ENCODE results near the gene BCL11B. TPM values are rescaled to one million over a fixed set of nuclear protein-coding genes. Genes with fewer than 3 reads are reported as not detected.

The BCL11B gene
- total and polyA plus RNA-seq, 12 donors, result 0.03 to 1.9 (median 0.11) TPM; not detected in 2

- TF ChIP-seq CTCF (IDR thresholded peaks at IDR 0.05), result no peak
- intact Hi-C loops (cut with DNase I), result no loop called here
- Histone ChIP-seq H3K36me3 (no peaks in the 10 kb centered on the region), H3K27me3 (peaks cover 0 to 70% (median 49%) of the 10 kb centered on the region in 7 donors), H3K4me3 (no peak overlapping the region), H3K9me3 (no peaks in the 10 kb centered on the region), H3K4me1 (no peaks in the 10 kb centered on the region), H3K27ac (no peak overlapping the region)
- WGBS, 2 donors, result 46 to 52% methylated on average over 18 of the region's 18 CpGs
- ATAC-seq, result no peak
- DNase-seq, result no peak
Measured at GRCh38 chr14:99284254-99285004, 12.4 kb upstream of the BCL11B start.

GRCh38 chr14:99282261-99283050 is 10.5 kb upstream of the BCL11B start:
- Histone ChIP-seq H3K27ac (no peak overlapping the region), H3K4me1 (no peaks in the 10 kb centered on the region), H3K27me3 (peaks cover 0 to 76% (median 55%) of the 10 kb centered on the region in 7 donors), H3K36me3 (no peaks in the 10 kb centered on the region), H3K9me3 (no peaks in the 10 kb centered on the region), H3K4me3 (no peak overlapping the region)
- intact Hi-C loops (cut with DNase I), result no loop called here
- no peak for DNase-seq
- no peak for ATAC-seq
- 84% methylated on average over 15 of the region's 15 CpGs for WGBS, 2 donors
- no peak for TF ChIP-seq CTCF (IDR thresholded peaks at IDR 0.05)

- no peaks in the 10 kb centered on the region for H3K36me3 ChIP-seq
- H3K4me1 ChIP-seq, result no peaks in the 10 kb centered on the region
- 71 to 75% methylated on average over 11 of the region's 11 CpGs for WGBS, 2 donors
- no peaks in the 10 kb centered on the region for H3K9me3 ChIP-seq
- DNase-seq (no peak), ATAC-seq (no peak)
- H3K27ac ChIP-seq, result no peak overlapping the region
- no peak overlapping the region for H3K4me3 ChIP-seq
- intact Hi-C loops (cut with DNase I), result no loop called here
- no peak for TF ChIP-seq CTCF (IDR thresholded peaks at IDR 0.05)
- peaks cover 0 to 75% (median 55%) of the 10 kb centered on the region in 7 donors for H3K27me3 ChIP-seq
Measured at GRCh38 chr14:99281396-99281795, 9.4 kb upstream of the BCL11B start.

GRCh38 chr14:99280852-99281251 is 8.9 kb upstream of the BCL11B start:
- Histone ChIP-seq H3K9me3 (no peaks in the 10 kb centered on the region), H3K4me3 (no peak overlapping the region), H3K4me1 (no peaks in the 10 kb centered on the region), H3K36me3 (no peaks in the 10 kb centered on the region), H3K27me3 (peaks cover 0 to 72% (median 55%) of the 10 kb centered on the region in 7 donors), H3K27ac (no peak overlapping the region)
- DNase-seq, result no peak
- WGBS, 2 donors, result 38 to 45% methylated on average over 4 of the region's 4 CpGs
- intact Hi-C loops (cut with DNase I), result no loop called here
- ATAC-seq, result no peak
- TF ChIP-seq CTCF (IDR thresholded peaks at IDR 0.05), result no peak

Measured in heart right ventricle (tissue), 16 donors.